ENCODE data around the gene PDE9A.

The PDE9A gene

GRCh38 chr21:42650441-42651421 lies 2.7 kb upstream of the PDE9A start:
- no peak for DNase-seq (ENCODE audit: low read depth in 1 of 2, low spot score in 1 of 2)
- TF ChIP-seq POLR2AphosphoS5 (IDR thresholded peaks at IDR 0.05; ENCODE audit: low read depth), result no peak
- TF ChIP-seq GABPA (IDR thresholded peaks at IDR 0.05; ENCODE audit: low read depth), result no peak
- TF ChIP-seq REST (IDR thresholded peaks at IDR 0.05; ENCODE audit: insufficient replicate concordance, low read depth), result no peak
- TF ChIP-seq SPI1 (IDR thresholded peaks at IDR 0.05; ENCODE audit: borderline replicate concordance, low read depth), result no peak
- no peak for TF ChIP-seq CTCF (IDR thresholded peaks at IDR 0.05; ENCODE audit: insufficient read depth, low read length)
- H3K27ac ChIP-seq (replicated peaks), result no peak overlapping the region
- no peak overlapping the region for H3K4me3 ChIP-seq (replicated peaks; ENCODE audit: insufficient read depth, low read length)
- peaks cover 36% of the 10 kb centered on the region for H3K27me3 ChIP-seq (ENCODE audit: insufficient read depth, poor library complexity, severe bottlenecking)

- DNase-seq (ENCODE audit: low read depth in 1 of 2, low spot score in 1 of 2), result no peak
- Histone ChIP-seq H3K27me3 (ENCODE audit: insufficient read depth, poor library complexity, severe bottlenecking) (peaks cover 38% of the 10 kb centered on the region), H3K4me3 (replicated peaks; ENCODE audit: insufficient read depth, low read length) (no peak overlapping the region), H3K27ac (replicated peaks) (no peak overlapping the region)
- TF ChIP-seq POLR2AphosphoS5 (IDR thresholded peaks at IDR 0.05; ENCODE audit: low read depth) (no peak), REST (IDR thresholded peaks at IDR 0.05; ENCODE audit: insufficient replicate concordance, low read depth) (no peak), CTCF (IDR thresholded peaks at IDR 0.05; ENCODE audit: insufficient read depth, low read length) (no peak), GABPA (IDR thresholded peaks at IDR 0.05; ENCODE audit: low read depth) (no peak), SPI1 (IDR thresholded peaks at IDR 0.05; ENCODE audit: borderline replicate concordance, low read depth) (no peak)
Observed at GRCh38 chr21:42651515-42652401, 1.7 kb upstream of the PDE9A start.

GRCh38 chr21:42652527-42653230 lies 742 bp upstream of the PDE9A start:
- Histone ChIP-seq H3K27me3 (ENCODE audit: insufficient read depth, poor library complexity, severe bottlenecking) (peaks cover 38% of the 10 kb centered on the region), H3K4me3 (replicated peaks; ENCODE audit: insufficient read depth, low read length) (no peak overlapping the region), H3K27ac (replicated peaks) (no peak overlapping the region)
- no peak for TF ChIP-seq SPI1 (IDR thresholded peaks at IDR 0.05; ENCODE audit: borderline replicate concordance, low read depth)
- no peak for TF ChIP-seq REST (IDR thresholded peaks at IDR 0.05; ENCODE audit: insufficient replicate concordance, low read depth)
- TF ChIP-seq POLR2AphosphoS5 (IDR thresholded peaks at IDR 0.05; ENCODE audit: low read depth), result no peak
- TF ChIP-seq CTCF (IDR thresholded peaks at IDR 0.05; ENCODE audit: insufficient read depth, low read length), result no peak
- no peak for DNase-seq (ENCODE audit: low read depth in 1 of 2, low spot score in 1 of 2)
